ENCODE results near the gene ERVW-1. TPM values are rescaled to one million over a fixed set of nuclear protein-coding genes. Genes with fewer than 3 reads are reported as not detected.
"Not testable (repeated sequence)": the region's sequence is repeated elsewhere in the genome, so short reads cannot be mapped to it uniquely, and the experiment has no call there.

The ERVW-1 gene
- total RNA-seq (2014; rRNA removed; shearing (Covaris generic)) (not detected in 2 replicates), total RNA-seq (2022) (not detected in 2 replicates), Bru-seq, nascent RNA (not detected), BruChase-seq, experiment 1, labeled RNA remaining after a 6-hour chase (not detected), BruChase-seq, experiment 2, labeled RNA remaining after a 2-hour chase (not detected)
- long read RNA-seq: 0 reads

- H3K9me2 ChIP-seq (ENCODE audit: insufficient read depth, low read length); H3K9me3 ChIP-seq (ENCODE audit: low read length); CTCF ChIA-PET (ENCODE audit: unreplicated experiment); H3K27ac ChIP-seq (ENCODE audit: low read depth, low read length, poor library complexity, severe bottlenecking); DNase-seq (ENCODE audit: low spot score); H3K4me2 ChIP-seq (ENCODE audit: low read length); H3K4me1 ChIP-seq (ENCODE audit: insufficient read depth, low read length, poor library complexity, severe bottlenecking); H3K79me2 ChIP-seq (ENCODE audit: insufficient read depth, low read depth, low read length); H3K4me3 ChIP-seq (ENCODE audit: low read depth, low read length, poor library complexity, severe bottlenecking); H3K36me3 ChIP-seq (ENCODE audit: insufficient read depth, low read length); intact Hi-C loops (cut with micrococcal nuclease; ENCODE audit: unreplicated experiment); H4K20me1 ChIP-seq (ENCODE audit: insufficient read depth, low read length); H2AFZ ChIP-seq (ENCODE audit: low read length); BruUV-seq (replicated peaks): not testable (repeated sequence)
- POLR2A ChIA-PET: interaction anchor here (0.6 kb wide), 1 partner anchor 611 kb away, joined by 3 read pairs; no protein-coding TSS in a partner anchor
Measured at GRCh38 chr7:92477681-92478080, at the start of gene ERVW-1. ERVW-1 (minus strand) TSS chr7:92477946; CDS start chr7:92470381, 7,565 bp downstream.

DNA sequence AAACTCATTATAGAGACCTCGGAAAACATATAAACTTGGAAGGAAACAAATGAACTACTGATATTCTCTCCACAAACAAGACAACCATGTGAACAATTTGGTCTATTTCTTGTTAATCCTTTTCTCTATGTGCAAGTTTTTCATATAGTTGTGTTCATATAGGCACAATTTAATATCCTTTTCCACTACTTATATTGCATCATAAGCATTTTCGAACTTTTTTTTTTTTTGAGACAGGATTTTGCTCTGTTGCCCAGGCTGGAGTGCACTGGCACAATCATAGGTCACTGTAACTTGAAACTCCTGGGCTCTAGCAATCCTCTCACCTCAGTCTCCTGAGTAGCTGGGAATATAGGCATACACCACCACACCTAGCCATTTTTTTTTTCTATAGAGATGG is 45.4 kb upstream of the ERVW-1 start:
- H3K79me2 ChIP-seq (ENCODE audit: insufficient read depth, low read depth, low read length): peaks cover 45% of the 10 kb centered on the region
- CTCF ChIA-PET (ENCODE audit: unreplicated experiment): no interaction called here
- POLR2A ChIA-PET: no interaction called here
- H3K9me2 ChIP-seq (ENCODE audit: insufficient read depth, low read length): no peaks in the 10 kb centered on the region
- H3K4me3 ChIP-seq (ENCODE audit: low read depth, low read length, poor library complexity, severe bottlenecking): no peak overlapping the region
- no peak overlapping the region for H3K4me2 ChIP-seq (ENCODE audit: low read length)
- H3K36me3 ChIP-seq (ENCODE audit: insufficient read depth, low read length): peaks cover 40% of the 10 kb centered on the region
- no peaks in the 10 kb centered on the region for H4K20me1 ChIP-seq (ENCODE audit: insufficient read depth, low read length)
- H3K9me3 ChIP-seq (ENCODE audit: low read length): no peaks in the 10 kb centered on the region
- H3K4me1 ChIP-seq (ENCODE audit: insufficient read depth, low read length, poor library complexity, severe bottlenecking): peaks cover 8% of the 10 kb centered on the region
- intact Hi-C loops (cut with micrococcal nuclease; ENCODE audit: unreplicated experiment): no loop called here
- no TSS peak for BruUV-seq (replicated peaks)
- H2AFZ ChIP-seq (ENCODE audit: low read length): no peak overlapping the region
- DNase-seq (ENCODE audit: low spot score): no peak
- TF ChIP-seq, protein P1, sequence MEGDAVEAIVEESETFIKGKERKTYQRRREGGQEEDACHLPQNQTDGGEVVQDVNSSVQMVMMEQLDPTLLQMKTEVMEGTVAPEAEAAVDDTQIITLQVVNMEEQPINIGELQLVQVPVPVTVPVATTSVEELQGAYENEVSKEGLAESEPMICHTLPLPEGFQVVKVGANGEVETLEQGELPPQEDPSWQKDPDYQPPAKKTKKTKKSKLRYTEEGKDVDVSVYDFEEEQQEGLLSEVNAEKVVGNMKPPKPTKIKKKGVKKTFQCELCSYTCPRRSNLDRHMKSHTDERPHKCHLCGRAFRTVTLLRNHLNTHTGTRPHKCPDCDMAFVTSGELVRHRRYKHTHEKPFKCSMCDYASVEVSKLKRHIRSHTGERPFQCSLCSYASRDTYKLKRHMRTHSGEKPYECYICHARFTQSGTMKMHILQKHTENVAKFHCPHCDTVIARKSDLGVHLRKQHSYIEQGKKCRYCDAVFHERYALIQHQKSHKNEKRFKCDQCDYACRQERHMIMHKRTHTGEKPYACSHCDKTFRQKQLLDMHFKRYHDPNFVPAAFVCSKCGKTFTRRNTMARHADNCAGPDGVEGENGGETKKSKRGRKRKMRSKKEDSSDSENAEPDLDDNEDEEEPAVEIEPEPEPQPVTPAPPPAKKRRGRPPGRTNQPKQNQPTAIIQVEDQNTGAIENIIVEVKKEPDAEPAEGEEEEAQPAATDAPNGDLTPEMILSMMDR (conservative IDR thresholded peaks at IDR 0.05; ENCODE audit: low read length): no peak
- TF ChIP-seq EZH2phosphoT487 (IDR thresholded peaks at IDR 0.05; ENCODE audit: borderline replicate concordance, low read depth, low read length): no peak
- no peak overlapping the region for H3K27ac ChIP-seq (ENCODE audit: low read depth, low read length, poor library complexity, severe bottlenecking)

DNA sequence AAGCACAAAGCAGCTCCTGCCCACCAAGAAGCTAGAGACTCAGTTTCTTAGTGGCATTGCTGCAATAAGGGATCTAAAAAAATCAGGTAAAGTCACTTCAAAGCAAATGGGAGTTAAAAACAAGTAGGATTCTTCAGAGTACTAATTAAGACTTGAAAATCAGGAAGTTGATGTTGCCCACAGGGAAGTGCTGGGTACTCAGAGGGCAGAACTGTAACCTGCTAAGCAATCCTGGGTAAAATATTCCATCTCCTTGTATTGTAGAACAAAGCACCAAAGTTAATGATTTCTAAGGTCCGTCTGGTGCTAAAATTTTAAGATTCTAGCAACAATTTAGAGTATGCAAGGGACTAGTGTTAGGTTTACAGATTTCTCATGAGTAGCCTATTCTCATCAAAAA is 42.3 kb upstream of the ERVW-1 start:
- Histone ChIP-seq H3K36me3 (ENCODE audit: insufficient read depth, low read length) (peaks cover 58% of the 10 kb centered on the region), H3K9me2 (ENCODE audit: insufficient read depth, low read length) (no peaks in the 10 kb centered on the region), H4K20me1 (ENCODE audit: insufficient read depth, low read length) (no peaks in the 10 kb centered on the region), H3K9me3 (ENCODE audit: low read length) (no peaks in the 10 kb centered on the region), H3K4me3 (ENCODE audit: low read depth, low read length, poor library complexity, severe bottlenecking) (no peak overlapping the region), H3K79me2 (ENCODE audit: insufficient read depth, low read depth, low read length) (peaks cover 20% of the 10 kb centered on the region; the same call in 1 of the 2 replicates), H3K4me1 (ENCODE audit: insufficient read depth, low read length, poor library complexity, severe bottlenecking) (no peaks in the 10 kb centered on the region), H3K4me2 (ENCODE audit: low read length) (no peak overlapping the region), H2AFZ (ENCODE audit: low read length) (no peak overlapping the region), H3K27ac (ENCODE audit: low read depth, low read length, poor library complexity, severe bottlenecking) (no peak overlapping the region)
- TF ChIP-seq, protein P1 (conservative IDR thresholded peaks at IDR 0.05; ENCODE audit: low read length): no peak
- TF ChIP-seq EZH2phosphoT487 (IDR thresholded peaks at IDR 0.05; ENCODE audit: borderline replicate concordance, low read depth, low read length): no peak
- no TSS peak for BruUV-seq (replicated peaks)
- CTCF ChIA-PET (ENCODE audit: unreplicated experiment): no interaction called here
- no peak for DNase-seq (ENCODE audit: low spot score)
- intact Hi-C loops (cut with micrococcal nuclease; ENCODE audit: unreplicated experiment): no loop called here
- POLR2A ChIA-PET: no interaction called here
